GM18870 (cell line): ENCODE measurements around the gene TMCC2.
"Not testable (repeated sequence)": the region's sequence is repeated elsewhere in the genome, so short reads cannot be mapped to it uniquely, and the experiment has no call there.

ENCODE experiments used
- ATAC-seq: cut with Tn5 transposase; IDR thresholded peaks from one replicate; pipeline ENCODE4 v1.9.1; 2021; ENCODE audit warnings: moderate library complexity; ENCODE audit not compliant: unreplicated experiment

Gene TMCC2

DNA sequence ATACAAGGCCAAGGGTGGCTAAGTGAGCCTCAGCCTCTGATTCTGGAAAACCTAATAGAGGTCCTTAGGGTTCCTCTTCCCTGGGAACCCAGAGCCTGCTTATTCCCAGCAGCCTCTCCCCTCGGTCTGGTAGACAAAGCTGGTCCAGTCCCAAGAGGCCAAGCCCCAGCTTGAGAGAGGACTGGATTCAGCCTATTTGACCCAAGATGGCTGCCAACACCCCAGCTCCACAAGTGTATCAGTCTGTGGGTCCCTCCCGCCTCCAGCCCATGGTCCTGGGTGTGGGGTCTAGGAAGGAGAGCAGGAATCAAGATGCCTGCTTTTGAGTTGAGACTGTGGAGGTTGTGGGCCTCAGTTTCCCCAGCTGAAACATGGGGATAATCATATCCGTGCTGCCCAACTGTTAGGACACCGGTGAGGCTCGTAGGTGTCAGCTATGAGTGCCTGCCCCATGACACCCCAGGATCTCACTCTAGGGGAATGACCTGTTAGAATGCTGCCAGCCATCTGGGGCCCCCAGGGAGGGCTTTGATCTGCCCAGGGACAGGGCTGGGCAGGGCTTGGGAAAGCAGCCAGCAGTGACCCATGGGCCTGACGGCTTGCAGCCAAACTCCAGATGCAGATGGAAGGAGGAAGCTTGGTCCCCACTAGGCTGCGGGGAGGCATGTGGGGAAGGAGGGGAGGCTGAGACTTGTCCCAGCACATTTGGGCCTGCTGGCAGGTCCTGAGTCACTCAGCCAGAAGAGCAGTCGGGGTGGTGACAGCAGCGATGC, 48.4 kb downstream of the TMCC2 start:
- no peak for ATAC-seq

DNA sequence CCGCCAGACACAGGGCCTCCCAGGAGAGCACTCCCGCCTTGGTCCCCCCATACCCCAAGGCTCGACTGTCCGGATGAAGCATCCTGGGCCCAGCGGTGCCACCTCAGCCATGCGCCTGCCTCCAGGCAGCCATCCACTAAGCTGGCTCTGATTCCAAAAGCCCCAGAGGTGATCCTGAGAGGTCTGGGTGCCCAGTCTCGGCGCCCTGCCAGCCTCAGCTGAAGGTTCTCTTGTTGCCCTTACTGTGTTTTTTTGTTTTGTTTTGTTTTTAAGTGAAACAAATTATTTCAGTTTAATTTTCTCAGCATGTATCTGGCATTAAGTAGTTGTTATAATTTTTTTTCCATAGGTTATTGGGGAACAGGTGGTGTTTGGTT, 48.9 kb downstream of the TMCC2 start:
- ATAC-seq: no peak

DNA sequence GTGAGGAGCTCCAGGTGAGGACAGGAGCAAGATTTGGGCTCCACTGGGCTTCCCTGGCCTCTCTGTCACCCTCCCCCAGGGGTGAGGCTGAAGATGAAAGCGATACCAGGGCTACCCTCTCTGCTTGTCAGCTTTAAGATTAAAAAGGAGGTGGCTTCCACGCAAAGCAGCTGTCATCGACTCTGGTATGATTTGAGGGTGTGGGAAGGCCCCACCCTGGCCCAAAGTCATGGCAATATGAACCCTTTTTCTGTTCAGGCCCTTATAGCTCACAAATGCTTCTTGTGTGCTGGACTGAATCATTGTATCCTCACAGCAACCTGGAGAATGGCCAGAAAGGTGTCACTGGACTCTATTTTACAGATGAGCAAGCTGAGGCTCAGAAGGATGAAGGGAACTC, 52.2 kb downstream of the TMCC2 start:
- ATAC-seq: no peak

DNA sequence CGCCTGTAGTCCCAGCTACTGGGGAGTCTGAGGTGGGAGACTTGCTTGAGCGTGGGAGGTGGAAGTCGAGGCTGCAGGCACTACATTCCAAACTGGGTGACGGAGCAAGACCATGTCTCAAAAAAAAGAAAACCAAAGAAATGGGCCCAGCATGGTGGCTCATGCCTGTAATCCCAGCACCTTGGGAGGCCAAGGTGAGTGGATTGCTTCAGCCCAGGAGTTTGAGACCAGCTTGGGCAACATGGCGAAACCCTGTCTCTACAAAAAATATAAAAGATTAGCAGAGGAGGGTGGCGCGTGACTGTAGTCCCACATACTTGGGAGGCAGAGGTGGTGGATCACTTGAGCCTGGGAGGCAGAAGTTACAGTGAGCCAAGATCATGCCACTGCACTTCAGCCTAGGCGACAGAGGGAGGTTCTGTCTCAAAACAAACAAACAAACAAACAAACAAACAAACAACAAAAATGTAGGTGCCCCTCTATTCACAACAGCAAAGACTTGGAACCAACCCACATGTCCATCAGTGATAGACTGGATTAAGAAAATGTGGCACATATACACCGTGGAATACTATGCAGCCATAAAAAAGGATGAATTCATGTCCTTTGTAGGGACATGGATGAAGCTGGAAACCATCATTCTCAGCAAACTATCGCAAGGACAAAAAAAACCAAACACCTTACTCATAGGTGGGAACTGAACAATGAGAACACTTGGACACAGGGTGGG, 53.1 kb downstream of the TMCC2 start:
- not testable (repeated sequence) for ATAC-seq

DNA sequence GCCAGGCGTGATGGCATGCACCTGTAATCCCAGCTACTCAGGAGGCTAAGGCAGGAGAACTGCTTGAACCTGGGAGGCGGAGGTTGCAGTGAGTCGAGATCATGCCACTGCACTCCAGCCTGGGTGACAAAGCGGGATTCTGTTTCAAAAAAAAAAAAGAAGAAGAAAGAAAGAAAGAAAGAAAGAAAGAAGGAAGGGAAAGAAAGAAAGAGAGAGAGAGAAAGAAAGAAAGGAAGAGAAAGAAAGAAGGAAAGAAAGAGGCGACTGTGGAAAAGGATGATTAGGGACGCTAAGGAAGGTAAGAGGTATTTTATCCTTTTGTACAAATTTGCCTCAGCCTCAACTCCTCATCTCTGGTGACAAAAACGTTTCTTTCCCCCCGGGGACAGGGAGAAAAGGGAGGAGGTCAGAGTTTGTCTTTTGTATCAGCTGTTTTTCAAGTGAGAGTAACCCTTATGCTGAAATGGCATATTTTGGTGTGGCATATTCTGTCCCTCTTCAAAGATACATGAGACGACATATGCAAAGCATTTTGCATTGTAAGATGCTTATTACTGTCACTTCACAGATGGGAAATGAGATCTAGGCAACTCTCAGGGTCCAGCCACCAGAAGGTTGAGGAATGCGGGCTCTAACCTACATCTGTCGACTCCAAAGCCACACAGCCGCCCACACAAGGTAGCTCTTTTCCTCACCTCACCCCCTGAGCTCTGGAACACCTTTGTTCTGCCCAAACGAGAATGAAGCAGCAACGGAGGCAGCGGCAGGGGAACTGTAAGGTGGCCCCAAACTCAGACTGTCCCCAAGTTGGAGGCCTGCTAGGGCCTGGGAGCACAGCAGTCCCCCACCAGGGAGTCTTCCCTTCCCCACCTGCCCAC, 55.8 kb downstream of the TMCC2 start:
- no peak for ATAC-seq

DNA sequence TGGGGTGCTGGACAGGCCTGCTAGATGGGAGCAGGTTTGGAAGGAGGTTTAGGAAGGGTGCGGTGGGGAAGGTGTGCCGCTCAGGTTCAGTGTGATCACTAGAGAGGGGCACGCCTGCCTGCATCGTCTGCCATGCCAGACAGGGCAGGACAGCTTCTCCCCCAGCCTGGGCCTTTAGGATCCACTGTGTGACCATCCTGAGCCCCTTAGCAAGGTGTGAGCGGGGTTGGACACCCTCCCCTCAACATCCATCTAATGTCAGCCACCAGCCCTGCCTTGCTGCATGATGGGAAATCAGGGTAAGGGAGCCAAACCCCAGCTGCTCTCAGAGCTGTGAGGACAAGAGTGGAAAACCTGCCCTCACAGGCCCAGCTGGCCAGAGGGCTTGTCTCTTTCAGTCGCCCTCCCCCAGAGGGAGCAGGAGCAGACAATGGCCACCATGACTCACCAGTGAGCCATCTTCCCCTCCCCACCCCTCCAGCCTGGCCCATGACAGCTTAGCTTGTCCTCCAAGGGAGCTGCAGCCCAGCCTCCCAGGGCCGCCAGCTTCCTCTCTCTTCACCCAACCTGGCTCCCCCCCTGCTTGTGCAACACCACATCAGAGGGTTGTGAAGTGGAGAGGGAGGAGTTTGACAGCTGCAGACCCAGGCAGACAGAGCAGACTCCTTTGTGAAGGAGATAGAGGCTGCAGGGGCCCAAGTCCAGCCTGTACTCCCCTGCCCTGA, 56.8 kb downstream of the TMCC2 start:
- ATAC-seq: no peak

DNA sequence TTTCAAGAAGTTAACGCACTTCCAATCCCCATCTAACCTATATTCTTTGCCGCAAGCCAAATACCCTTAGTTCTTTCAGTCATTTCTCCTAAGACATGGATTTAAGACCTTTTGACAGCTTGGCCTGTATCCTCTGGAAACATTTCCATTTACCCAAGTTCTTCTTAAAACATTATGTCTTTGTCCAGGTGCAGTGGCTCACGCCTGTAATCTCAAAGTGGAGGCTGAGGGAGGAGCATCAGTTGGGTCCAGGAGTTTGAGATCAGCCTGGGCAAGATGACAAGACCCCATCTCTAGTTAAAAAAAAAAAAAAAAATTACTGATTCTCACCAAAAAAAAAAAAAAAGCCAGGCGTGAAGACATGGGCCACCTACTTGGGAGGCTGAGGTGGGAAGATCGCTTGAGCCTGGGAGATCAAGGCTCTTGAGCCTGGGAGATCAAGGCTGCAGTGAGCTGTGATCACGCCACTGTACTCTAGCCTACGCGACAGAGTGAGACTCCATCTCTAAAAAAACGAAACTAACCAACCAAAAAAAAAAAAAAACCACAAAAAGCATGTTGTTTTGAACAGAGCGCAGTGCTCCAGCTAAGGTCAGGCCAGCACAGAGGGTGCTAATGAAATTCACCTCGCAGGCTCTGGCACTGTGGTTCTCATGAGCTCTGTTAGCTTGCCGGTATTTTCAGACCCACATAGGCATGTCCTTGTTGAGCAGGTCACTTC, 57.8 kb downstream of the TMCC2 start:
- peak; percentile 51 for ATAC-seq

DNA sequence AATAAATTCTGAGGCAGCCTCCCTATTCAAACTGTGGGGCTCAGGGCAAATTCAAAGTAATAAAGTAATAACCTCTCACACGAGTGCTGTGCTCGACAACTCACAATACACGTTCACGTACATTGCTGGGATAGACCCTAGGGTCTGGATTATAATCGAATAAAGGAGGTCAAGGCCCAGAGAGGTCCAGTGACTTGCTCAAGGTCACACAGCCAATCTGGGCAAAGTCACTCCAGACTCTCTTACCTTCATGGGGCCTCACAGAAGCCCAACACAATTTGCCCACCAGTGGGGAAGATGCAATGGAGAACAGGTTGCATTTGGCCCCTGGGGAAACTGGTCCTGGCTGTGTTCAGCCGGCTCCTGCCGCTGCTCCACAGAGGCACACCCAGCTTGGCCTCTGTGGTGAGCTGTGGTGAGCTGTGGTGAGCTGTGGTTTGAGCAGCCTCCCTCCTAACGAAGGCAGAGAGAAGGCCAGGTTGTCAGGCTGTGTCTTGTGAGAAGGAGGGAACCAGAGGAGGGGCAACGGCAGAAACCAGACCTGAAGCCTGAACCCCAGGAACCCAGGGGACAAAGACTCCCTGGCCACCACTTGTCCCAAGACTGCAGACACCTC, 58.7 kb downstream of the TMCC2 start:
- no peak for ATAC-seq

DNA sequence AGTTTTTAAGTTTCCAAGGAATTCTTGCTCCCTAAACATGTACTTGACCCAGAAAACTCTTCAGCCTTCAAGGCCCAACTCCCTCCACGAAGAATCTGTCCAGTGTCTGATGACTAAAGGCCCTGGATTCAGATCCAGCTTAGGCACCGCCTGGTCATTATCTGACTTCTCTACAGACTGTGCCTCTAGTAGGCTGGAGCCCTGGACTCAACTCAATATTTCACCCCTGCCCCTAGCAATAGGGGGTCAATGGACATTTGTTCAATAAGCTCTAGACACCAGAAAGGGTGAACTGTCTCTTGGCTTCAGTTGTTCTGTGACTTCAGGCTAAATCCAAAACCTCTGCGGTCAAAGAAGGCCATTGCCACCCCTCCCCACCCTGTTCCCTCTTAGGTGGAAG, 59.3 kb downstream of the TMCC2 start:
- no peak for ATAC-seq

DNA sequence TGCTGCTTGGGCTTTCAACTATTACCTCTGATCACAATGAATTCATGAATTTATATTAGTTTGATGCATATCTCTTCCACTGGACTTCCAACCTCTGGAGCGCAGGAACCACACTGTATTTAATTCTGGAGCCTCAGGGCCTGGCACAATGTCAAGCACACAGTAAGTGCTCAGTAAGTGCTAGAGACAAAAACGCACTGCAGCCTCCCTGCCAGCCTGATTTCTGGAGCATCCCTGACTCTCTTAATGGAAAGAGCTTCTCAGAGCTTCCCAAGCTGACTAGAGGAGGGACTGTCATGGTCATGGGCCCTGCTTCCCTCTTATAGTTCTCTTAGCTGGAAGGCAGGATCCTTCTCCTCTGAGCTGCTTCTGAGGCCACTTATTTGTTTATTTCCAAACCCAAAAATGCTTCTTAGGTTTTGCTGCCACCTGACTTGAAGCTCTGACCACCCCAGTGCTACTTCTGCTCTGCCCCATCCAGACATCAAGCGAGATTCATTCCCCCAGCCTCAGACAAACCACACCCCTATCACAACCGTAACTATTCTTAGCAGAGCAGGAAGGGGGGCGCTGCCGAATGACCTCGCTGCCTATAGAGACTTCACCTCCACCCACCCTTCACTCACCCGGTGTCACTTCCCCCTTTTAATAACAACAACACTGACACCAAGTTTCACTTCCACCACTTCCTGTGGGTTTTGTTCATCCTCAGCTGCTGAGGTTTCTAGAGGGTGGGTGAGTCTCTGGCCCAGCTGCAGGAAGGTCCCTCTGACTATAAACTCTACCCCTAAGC, 60.2 kb downstream of the TMCC2 start:
- ATAC-seq: peak; percentile 83

DNA sequence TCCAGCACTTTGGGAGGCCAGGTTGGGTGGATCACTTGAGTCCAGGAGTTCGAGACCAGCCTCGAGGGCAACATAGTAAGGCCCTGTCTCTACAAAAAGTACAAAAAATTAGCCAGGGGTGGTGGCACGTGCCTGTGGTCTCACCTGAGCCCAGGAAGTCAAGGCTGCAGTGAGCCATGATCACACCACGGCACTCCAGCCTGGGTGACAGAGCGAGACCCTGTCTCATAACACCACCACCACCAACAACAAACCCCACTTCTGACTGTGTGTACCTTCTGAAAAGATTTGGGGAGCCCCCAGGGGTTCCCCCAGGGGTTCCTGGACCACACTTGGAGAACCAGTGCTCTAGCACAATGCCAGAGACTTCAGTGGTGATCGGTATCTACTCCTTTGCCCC, 63.9 kb downstream of the TMCC2 start:
- no peak for ATAC-seq

DNA sequence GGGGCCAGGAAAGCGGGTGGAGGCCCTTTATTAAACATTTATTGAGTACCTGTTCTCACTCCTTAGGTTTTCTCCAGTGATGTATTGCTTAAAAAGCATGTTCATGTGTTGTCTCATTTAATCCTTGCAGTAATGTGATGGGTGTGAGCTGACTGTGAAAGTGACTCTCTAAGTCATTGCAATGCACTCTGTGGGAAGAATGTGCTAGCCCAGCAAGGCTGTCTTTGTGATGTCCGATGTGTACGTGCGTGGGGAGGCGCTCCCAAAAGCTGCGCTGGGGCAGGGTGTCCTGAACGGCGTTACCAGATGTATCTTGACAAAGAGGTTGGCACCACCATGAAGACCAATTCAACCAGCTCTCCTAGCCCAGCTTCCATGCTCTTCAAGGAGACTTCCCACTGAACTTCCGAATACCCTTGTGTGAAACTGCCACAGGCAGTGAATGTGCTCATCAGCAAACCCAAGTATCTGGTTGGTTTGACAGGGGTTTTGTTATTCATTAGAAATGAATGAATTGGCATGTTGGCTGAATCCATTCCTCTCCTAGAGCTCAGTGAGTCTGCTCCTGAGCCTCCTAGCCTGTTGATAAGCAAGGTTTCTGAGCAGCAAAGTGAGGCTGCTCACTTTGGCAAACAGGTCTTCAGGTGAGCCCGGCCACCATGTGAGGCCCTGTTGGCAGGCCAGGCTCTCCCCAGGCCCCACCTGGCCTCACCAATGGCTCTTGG, 65.8 kb downstream of the TMCC2 start:
- ATAC-seq: no peak

DNA sequence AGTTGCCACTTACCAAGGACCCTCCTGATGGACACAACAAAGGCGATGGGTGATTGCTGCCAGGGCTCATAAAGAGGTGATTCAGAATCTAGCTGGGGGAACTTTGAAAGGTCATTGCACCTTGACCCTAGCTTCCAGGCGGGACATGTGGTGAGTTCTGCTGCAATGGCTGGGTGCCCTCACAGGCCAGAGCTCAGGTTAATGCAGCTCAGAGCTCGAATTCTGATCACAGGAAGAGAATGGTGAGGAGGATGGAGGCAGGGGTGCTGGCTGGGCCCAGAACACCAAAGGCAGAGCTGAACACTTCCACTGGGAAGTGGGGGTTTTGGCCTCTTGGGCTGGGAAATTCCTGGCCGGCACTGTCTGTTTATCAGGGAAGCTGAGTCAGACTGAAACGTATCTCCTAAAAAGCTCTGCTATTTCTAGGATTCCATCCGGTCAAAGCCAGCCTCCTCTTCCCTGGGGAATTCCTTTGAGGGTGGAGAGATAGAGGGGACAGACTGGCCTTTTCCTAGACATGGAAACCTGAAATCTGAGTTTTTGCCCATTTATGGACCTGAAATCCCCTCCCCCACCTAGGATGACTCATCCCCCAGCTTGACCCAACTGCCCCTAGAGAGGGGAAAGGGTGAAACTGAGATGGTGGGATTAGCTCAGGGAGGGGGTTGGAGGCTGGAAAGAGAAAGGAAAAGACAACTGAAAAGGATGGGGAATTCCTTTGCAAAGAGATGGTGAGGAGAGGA, 66.6 kb downstream of the TMCC2 start:
- no peak for ATAC-seq

DNA sequence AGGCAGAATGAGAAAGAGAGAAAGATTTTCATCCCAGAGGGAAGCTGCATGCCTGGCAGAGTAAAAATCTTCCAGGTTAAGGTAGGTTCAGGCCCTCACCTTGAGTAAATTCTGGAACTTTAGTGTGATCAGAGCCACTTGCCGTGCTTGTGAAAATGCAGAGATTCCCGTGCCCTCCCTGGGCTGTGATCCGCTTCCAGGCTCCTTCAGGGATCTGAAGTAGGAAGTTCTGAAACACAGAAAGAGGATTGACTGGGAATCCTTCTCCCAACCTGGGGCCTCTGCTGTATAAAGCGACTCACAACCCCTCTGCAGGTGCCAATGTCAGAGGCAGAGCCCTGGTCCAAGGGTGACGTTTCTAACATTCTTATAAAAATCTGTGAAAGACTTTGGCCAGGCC, 67.2 kb downstream of the TMCC2 start:
- ATAC-seq: no peak

DNA sequence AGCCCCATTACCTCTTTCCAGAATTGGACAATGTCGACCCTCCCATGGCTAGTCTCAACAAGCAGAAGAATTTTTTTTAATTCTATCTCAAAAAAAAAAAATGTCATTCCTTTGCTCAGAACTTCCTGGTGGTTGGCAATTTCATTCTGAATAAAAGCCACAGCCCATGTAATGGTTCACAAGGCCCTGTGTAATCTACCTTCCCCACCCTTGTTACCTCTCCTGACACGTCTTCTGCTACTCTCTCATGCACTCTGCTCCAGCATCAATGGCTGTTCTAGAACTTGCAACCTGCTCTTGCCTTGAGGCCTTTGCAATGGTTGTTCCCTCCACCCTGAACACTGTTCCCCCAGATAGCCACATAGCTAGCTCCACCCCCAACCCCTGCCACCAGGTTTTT, 68.4 kb downstream of the TMCC2 start:
- ATAC-seq: no peak

DNA sequence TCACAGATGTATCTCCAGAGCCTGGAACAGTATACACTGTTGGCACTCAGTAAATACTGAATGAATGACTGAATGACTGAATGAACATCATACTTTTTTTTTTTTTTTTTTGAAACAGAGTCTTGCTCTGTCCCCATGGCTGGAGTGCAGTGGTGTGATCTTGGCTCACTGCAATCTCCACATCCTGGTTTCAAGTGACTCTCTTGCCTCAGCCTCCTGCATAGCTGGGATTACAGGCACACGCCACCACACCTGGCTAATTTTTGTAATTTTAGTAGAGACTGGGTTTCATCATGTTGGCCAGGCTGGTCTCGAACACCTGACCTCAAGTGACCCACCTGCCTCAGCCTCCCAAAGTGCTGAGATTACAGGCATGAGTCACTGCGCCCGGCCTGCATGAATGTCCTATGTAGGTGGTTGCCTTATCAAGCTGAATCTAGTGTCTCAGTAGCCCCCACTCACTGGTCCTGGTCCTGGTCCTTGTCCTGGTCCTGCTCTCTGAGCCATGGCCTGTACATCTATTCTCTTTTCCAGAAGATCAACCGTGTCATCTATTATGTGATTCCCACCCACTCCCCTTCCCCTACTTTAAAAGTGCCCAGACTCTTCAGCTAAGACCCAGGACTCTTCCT, 69.9 kb downstream of the TMCC2 start:
- not testable (repeated sequence) for ATAC-seq
